Ishikawa (cell line): ENCODE data around the gene SH3RF3.

Source experiments
- EGR1 ChIP-seq: IDR thresholded peaks from 2 replicates; pipeline ENCODE4 v1.6.1; 2012
- EP300 ChIP-seq: IDR thresholded peaks from 2 replicates; pipeline ENCODE4 v1.6.1; 2012; ENCODE audit warnings: borderline replicate concordance
- FOXM1 ChIP-seq: IDR thresholded peaks from 2 replicates; pipeline ENCODE4 v1.6.1; 2012; ENCODE audit warnings: low read depth, borderline replicate concordance
- NFIC ChIP-seq: IDR thresholded peaks from 2 replicates; pipeline ENCODE4 v1.6.1; 2012
- RAD21 ChIP-seq: IDR thresholded peaks from 2 replicates; pipeline ENCODE4 v1.6.1; 2012; ENCODE audit warnings: low read depth
- TAF1 ChIP-seq: IDR thresholded peaks from 2 replicates; pipeline ENCODE4 v1.6.1; 2012; ENCODE audit warnings: low read depth, mild to moderate bottlenecking
- TEAD4 ChIP-seq: IDR thresholded peaks from 2 replicates; pipeline ENCODE4 v1.6.1; 2012
- YY1 ChIP-seq: IDR thresholded peaks from 2 replicates; pipeline ENCODE4 v1.6.1; 2012; ENCODE audit warnings: low read depth
- ZBTB7A ChIP-seq: IDR thresholded peaks from 2 replicates; pipeline ENCODE4 v1.6.1; 2012; ENCODE audit warnings: low read depth
- TF ChIP-seq, protein P1 (sequence below): IDR thresholded peaks from 2 replicates; pipeline ENCODE4 v1.6.1; 2012; ENCODE audit warnings: low read depth, mild to moderate bottlenecking
- TF ChIP-seq, protein P2 (sequence below): IDR thresholded peaks from 2 replicates; pipeline ENCODE4 v1.6.1; 2012

DNA sequence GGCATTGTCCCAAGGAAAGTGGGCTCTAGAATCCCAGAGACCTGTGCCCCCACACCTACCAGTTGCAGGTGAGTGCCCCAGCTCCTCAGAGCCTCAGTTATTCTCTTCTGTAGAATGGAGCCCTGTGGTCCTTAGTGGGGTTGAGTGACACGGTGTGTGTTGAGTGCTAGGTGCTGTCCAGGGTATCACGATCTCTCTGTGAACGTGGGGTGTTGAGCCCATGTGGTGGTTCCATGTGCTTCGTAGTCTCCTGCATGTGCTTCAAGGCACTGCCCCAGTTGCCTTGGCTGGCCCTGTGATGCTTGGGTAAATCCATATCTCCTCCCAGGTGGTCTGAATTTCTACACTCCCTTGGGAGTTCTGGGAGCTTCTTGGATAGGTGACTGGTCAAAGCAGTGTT is 54.9 kb downstream of the SH3RF3 start:
- no peak for TF ChIP-seq EP300
- TF ChIP-seq, protein P1, sequence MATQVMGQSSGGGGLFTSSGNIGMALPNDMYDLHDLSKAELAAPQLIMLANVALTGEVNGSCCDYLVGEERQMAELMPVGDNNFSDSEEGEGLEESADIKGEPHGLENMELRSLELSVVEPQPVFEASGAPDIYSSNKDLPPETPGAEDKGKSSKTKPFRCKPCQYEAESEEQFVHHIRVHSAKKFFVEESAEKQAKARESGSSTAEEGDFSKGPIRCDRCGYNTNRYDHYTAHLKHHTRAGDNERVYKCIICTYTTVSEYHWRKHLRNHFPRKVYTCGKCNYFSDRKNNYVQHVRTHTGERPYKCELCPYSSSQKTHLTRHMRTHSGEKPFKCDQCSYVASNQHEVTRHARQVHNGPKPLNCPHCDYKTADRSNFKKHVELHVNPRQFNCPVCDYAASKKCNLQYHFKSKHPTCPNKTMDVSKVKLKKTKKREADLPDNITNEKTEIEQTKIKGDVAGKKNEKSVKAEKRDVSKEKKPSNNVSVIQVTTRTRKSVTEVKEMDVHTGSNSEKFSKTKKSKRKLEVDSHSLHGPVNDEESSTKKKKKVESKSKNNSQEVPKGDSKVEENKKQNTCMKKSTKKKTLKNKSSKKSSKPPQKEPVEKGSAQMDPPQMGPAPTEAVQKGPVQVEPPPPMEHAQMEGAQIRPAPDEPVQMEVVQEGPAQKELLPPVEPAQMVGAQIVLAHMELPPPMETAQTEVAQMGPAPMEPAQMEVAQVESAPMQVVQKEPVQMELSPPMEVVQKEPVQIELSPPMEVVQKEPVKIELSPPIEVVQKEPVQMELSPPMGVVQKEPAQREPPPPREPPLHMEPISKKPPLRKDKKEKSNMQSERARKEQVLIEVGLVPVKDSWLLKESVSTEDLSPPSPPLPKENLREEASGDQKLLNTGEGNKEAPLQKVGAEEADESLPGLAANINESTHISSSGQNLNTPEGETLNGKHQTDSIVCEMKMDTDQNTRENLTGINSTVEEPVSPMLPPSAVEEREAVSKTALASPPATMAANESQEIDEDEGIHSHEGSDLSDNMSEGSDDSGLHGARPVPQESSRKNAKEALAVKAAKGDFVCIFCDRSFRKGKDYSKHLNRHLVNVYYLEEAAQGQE = peak; percentile 45; the same call in 1 of the 2 replicates
- no peak for TF ChIP-seq NFIC
- TF ChIP-seq EGR1 = no peak
- no peak for TF ChIP-seq TEAD4
- no peak for TF ChIP-seq YY1
- no peak for TF ChIP-seq TAF1
- no peak for TF ChIP-seq ZBTB7A
- TF ChIP-seq, protein P2, sequence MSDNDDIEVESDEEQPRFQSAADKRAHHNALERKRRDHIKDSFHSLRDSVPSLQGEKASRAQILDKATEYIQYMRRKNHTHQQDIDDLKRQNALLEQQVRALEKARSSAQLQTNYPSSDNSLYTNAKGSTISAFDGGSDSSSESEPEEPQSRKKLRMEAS = no peak
- TF ChIP-seq FOXM1 = no peak
- TF ChIP-seq RAD21 = no peak
